NCI-H524 treated with DMSO at 0.1 percent for 48 hours (cell line): ENCODE data around the gene PM20D1.

Source experiments
- DNase-seq: peaks from one replicate; lab custom pipeline; 2025; lab: John Stamatoyannopoulos, UW

The PM20D1 gene

DNA sequence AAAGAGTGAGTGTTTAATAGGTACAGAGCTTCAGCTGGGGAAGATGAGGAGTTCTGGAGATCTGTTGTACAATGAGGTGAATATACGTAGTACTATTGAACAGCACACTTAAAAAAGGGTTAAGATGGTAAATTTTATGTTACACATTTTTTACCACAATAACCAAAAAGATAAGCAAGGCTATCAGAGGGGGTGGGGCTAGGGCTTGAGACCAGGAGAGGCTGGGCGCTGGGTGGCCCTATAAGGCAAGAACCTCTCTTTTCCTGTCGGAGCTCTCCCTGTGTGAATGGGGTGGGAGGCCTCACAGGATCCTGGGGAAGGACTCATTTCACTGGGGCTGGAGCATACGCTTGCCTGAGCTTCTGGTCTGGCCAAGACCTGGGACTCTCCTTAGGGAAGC is 45.9 kb downstream of the PM20D1 start:
- DNase-seq, result no peak

DNA sequence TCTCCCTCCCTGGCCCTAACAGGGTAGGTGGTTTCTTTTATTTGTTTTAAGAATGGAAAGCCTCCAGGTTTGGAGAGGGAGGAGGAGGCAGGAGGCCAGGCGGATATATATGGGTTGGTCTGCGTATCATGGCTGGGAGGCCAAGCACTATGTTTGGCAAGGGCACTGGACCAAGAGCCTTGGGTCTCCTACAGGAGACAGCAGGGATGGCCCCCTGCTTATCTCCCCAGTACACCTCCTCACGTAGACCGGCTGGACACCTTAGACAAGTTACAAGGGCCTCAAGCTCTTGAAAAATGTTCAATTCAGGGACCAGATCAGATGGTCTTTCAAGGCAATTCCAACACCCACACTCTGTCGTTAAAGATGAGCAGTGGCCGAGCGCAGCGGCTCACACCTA is 47.9 kb downstream of the PM20D1 start:
- no peak for DNase-seq

DNA sequence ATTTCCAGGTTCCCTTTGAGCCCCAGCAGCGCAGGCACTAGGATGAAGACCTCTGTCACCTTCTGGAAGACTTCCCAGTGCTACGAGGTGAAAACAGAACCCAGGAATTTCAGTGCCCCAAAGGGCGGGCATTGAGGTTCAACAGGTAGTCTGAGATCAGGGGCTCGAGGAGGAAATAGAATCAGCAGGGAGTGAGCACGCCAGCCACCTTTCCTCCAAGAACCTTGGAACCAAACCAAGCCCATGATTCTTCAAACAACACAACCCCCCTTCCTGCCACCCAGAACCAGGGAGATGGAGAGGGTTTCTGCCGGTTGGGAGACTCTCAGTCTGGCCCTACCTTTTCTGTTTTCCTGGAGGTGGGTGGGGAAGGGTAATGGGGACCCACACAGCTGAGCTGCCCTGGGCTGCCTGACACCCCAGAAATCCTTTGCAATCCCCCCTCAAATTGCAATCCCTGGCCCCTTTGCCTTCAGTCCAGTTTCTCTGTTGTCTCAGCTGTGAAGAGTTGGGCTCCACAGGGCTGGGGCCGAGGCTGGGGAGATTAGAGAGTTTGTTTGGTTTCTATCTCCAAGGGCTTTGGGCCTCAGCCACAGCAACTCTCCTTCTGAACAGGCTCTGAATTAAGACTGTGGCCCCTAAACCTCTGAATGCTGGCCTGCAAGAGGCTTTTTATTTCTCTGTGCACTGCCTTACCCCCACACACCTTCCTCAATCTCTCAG is 48.8 kb downstream of the PM20D1 start:
- no peak for DNase-seq

DNA sequence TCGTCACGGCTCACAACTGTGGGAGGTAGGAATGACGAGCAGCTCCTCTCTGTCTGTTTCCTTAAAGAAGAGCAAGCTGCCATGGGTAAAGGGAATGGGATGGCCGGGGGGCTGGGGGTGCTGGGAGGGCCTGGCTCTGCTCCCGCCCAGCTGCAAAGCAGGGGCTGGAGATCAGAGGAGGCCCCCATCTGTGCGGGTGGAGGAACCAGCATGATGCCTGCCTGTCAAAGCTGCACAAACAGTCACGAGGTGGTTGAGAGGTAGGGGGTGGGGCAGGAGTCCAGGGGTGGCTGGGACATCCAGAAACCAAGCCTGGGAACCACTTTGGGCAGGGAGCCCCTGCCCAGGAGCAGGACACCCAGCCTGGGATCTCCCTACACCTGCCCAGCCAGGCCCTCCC is 49.5 kb downstream of the PM20D1 start:
- no peak for DNase-seq

DNA sequence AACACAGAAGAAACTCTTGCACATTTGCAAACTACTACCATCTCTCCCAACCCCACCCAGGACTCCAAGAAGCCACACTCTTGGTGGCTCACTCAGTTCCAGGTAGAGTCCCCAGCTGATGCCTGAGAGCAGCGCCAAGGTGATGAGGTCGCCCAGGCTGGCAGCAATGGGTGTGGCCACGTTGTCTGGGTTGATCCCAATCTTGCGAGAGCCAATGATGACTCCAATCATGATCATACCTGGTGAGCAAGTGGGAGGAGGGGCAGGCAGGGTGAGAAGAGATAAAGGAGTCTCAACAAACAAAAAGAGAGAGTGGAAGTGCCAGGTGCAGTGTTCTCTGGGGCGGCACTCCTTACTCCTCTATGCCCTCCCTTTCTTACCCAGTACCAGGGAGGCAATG is 51.4 kb downstream of the PM20D1 start:
- no peak for DNase-seq

DNA sequence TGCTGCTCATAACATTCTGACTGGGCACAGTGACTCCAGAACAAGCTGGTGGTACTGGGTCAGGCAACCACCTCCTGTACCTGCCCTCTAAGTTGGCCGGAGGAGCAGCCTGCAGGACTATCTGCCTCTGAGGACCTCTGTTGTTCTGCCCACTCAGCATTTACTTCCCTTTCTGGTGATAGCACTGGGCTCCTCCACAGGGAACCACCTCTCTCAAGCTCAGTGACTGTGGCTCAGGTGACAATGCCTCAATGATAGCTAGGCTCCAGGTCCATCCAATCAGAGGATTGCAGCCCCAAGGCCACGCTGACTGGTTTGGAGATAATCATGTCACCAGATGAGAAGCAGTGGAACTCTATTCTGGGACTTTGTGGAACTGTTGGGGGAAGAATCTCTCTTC is 52.8 kb downstream of the PM20D1 start:
- no peak for DNase-seq

DNA sequence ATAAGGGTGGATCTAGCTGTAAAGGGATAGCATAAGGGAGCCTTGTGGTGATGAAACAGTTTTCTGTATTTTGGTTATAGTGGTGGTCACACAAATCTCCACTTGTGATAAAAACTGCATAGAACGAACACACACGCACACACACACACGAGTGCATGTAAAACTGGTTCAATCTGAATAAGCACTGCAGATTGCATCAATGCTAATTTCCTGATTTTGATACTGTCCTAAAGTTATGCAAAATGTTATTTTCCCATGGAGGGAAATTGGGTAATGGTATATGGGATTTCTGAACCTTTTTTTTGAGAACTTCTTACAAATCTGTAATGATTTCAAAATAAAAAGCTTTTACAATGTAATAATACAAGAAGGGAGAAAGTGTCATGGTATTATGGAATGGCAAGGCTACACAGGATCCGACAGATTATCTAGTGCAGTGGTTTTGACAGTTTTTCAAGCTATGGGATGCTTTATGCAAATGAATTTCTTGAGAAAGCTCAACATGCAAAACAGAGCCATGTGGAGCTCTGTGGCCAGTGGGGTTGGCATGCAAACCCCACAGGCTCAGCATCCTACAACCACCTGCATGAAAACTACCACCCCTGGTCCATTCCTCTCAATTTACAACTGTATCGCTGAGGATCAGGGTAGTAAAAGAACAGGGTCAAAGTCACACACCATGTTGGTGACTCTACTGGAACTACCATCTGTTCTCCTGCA is 55.8 kb downstream of the PM20D1 start:
- DNase-seq, result no peak

DNA sequence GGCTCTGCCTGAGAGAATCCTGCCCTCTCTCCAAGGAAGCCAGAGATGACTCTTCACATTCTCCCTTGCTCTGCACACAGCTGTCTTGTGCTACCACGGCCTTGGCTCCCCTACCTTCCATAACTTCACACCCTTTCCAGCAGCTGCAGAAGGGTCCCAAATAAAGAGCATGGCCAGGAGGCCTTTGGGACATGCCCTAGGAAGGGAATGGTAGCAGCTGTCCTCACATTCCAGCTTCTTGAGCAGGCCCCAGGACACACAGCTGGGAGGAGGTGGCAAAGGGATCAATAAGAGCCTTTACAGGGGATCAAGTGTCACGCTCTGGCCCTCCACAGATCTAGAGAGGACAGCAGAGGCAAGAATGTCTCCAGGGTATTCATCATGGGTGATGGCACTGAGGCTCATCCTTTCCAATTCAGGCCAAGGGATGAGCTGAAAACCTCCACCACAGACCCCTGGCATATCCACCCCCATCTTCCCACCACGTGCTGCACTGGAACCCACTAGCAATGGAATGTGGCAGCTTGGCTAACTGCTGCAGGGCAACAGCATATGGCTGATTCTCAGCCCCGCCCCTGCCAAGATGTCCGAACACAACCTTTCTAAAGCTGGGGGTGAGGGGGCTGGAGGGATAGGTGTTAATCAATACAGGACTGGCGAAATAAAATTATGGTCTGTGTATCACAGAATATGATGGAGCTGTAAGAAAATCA is 56.8 kb downstream of the PM20D1 start:
- DNase-seq, result no peak

DNA sequence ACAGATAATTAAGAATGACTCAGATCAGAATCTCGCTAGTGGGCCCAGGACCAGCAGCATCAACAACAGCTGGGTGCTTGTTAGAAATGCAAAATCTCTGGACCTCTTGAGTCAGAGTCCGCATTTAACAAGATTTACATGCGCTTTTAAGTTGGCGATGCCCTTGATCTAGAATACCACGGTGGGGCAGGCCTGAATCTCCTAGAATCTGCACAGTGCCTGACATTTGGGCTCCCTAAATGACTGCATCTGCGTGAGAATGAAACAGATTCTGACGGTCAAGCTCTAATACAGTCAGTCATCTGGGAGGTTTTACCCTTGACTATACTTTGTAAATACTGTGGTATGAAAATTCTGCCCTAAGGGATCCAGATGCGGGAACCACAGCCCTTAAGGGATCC is 57.5 kb downstream of the PM20D1 start:
- no peak for DNase-seq

DNA sequence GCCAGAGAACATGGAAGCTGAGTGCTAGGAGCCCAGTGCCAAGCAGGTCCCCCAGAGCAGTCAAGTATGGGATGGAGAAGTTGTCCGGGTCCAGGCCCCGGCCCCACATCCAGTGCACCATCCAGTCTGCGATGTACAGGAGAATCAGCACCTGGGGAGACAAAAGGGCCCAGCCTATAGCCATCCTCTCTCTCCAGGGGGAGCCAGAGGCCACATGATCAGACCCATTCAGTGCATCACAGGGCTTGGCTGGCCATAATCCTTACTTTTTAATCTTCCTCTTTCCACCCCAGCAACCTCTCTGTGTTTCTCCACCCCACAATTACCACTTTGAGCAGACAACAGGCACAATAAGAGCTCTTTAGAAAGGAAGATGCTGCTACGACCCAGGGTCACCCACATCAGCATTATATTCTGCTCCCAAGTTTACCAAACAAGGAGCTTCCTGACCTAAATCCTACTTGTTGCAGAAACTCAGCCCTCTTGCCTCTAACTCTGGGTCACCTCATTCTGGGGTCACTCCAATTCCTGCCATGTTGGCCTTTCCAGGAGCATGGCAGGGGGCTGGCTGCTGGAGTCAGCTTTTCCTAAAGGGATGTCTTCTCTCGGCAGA is 58.3 kb downstream of the PM20D1 start:
- no peak for DNase-seq

DNA sequence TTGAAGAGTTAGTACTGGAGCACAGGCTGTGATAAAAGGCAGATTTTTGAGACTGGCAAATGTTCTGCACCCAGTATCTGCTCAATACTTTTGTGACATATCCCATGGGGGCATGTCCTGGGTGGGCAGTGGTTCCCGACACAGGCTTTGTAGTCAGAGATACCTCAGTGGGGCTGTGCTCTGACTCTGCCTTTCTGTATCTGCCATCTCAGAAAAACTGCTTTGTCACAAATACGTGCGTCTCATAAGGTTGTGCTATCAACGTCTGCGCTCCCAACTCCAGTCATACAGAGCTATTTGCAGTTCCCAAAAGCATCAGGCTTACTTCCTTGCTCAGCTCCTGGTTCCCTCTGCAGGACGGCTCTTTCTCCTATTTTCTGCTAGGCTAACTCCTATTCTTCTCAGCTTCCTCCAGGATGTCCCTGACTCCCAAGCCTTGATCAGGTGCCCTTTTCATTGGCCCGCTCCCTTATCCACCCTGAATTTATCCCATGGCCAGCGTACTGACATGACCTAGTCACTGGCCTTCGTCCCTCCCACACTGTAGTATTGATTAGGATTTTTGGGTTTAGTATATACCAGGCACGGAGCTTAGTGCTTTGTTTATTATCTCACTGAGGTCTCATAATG is 62.5 kb downstream of the PM20D1 start:
- no peak for DNase-seq

DNA sequence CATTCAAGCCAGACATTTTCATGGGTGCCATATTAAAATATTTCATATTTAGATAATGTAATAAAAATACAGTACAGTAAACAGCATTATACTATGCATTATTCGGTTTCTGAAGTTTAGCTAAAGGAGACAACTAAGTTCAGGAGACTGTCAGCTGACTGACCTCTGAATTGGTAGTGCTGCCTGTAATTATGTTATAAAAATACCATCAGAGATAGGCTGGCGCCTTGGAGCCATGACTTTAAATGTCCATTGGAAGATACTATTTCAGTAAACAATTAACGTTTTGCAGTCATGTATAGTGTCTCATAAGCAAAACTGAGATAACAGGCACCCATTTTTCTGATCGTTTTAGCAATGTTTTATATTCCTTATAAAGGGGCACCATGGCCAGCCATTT is 63.3 kb downstream of the PM20D1 start:
- no peak for DNase-seq

DNA sequence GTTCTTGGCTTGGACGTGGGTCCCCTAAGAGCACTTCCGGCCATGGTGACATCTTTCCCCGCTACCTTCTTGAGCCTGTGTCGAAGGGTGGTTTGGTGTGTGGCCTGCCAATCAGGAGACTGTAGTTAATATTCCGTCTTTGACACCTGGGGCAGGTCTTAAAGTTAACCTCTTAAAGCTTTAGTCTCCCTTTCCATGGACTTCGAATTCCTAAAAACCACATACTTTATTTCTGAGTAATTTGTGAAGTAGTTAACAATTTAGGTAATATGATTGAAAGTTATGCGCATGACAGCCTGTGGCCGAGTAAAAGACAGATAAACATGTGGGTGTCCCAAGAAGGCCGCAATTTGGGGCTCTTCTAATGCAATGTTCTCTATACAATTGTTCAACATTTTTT is 64.5 kb downstream of the PM20D1 start:
- DNase-seq, result no peak

DNA sequence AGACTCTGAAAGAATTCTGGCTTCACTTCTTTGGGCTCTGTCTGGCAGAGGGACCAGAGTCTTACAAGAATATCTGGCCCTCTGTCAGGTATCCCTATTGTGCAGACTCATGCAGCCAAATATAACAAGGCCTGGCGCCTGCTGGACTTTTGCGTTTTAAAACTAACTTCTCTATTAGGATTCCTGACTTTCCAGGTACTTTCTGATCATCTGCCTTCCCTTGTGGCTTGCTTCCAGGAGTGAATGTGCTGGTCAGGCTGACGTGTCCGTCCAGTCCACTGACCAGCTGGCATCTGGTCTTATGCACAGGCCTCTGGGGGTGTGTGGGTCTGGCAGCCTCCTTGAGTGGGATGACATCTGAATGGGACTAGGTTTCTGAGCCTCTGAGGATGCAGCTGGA is 66.0 kb downstream of the PM20D1 start:
- no peak for DNase-seq

DNA sequence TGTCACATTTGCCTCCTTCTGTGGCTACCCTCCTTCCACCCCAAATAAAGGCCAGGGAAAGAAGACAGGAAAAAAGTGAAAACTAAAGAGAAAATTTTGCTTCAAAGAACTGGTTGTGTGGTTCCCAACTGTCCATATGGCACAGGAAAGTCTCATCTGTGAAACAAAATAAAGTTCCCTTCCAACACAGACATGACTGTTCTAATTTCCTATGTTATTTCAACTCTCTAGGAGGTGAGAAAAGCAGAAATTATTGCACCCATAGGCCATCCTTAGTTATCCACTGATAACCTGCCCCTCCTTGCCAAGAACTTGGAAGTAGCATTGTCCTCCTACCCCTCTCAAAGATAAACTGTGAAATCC is 66.5 kb downstream of the PM20D1 start:
- DNase-seq, result no peak

DNA sequence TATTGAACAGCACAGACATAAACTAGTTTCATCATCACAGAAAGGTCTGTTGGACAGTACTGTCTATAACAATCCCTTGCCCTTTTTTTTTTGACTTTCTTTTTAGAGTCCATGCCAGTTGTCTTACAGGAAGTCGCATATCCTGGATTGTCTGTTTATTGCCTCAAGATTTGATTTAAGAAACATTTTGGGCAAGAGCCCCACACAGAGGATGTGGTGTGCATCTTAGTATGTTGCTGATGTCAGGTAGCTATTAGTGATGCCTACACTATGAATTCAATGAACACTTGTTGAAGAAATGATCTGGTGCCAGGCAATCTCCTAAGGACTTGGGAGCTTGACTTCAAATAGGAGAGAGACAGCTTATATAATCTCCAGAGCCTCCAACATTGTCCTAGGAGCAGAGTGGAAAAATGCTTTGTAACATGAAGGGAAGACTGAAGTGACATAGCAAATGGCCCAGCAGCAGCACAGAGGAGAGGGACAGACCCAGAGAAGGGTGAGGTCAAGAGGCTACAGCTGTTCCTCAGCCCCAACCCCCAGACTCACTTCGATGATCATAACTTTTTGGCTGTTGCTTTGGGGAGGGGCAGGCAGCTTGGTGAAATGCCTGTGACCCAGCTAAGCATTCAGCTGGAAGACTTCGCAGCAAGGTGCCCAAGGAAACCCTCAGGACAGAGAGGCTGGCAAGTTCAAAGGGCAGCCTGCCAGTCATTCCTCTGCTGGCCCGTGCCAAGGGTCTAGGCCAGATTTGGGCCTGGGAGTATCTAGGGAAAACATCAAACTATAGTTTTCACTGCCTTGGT is 67.1 kb downstream of the PM20D1 start:
- DNase-seq, result no peak

DNA sequence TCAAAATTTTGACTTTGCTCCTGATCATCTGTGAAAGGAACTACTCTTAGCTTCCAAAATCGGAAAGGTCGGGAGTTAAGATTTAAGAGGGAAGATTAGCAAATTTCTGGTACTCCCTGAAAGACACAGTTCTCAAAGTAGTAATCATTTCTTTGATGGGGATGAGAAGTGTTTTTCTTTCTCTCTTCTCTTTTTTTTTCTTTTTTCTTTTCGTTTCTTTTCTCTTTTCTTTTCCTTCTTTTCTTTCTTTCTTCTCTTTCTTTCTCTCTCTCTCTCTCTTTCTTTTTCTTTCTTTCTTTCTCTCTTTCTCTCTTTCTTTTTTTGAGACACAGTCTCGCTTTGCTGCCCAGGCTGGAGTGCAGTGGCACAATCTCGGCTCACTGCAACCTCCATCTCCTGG is 69.6 kb downstream of the PM20D1 start:
- no peak for DNase-seq
